Psoas muscle (tissue), 8 donors: Measurements from ENCODE around the gene TBC1D22A. TPM values are rescaled to one million over a fixed set of nuclear protein-coding genes. Genes with fewer than 3 reads are reported as not detected.

Source experiments
- ATAC-seq, 4 donors: fragments of 200-7000 bp; cut with Tn5 transposase; one replicate each; pipeline ENCODE4 v1.9.1; 2020; ENCODE audit warnings: moderate library complexity in 3 of 4, mild to moderate bottlenecking in 2 of 4
- DNase-seq, 2 donors: peaks; one replicate each; pipeline ENCODE4 v3.0.0-alpha.2; 2020
- H3K27ac ChIP-seq: fragments of 200-600 bp; one replicate; pipeline ENCODE4 v1.8.0; 2022
- H3K27me3 ChIP-seq, 3 donors: fragments of 200-600 bp in 1 of 3; one replicate each; pipeline versions ENCODE4 v1.6.1 to v1.8.0; 2013 to 2022; ENCODE audit warnings: low read length in 2 of 3, mild to moderate bottlenecking in 2 of 3, moderate library complexity in 1 of 3; ENCODE audit not compliant: insufficient read depth in 3 of 3
- H3K36me3 ChIP-seq, 2 donors: fragments of 200-600 bp in 1 of 2; one replicate each; pipeline versions ENCODE4 v1.6.1 to v1.8.0; 2013 to 2022; ENCODE audit warnings: low read depth in 1 of 2, mild to moderate bottlenecking in 1 of 2, moderate library complexity in 1 of 2; ENCODE audit not compliant: insufficient read depth in 1 of 2
- H3K4me1 ChIP-seq: fragments of 200-600 bp; one replicate; pipeline ENCODE4 v1.8.0; 2022
- H3K4me3 ChIP-seq: fragments of 200-600 bp; one replicate; pipeline ENCODE4 v1.8.0; 2022; ENCODE audit warnings: mild to moderate bottlenecking
- H3K9me3 ChIP-seq: fragments of 200-600 bp; one replicate; pipeline ENCODE4 v1.8.0; 2022
- WGBS, 3 donors: extraction: QIAGEN DNeasy Blood & Tissue Kit; methylation state at CpG; one replicate each; pipeline versions ENCODE4 v1.1.6 to v1.1.7; 2013; 5-methylcytosine and 5-hydroxymethylcytosine counted together
- intact Hi-C, 2 donors: fragments of 100-400 bp; cut with DNase I; formaldehyde crosslinking; loops; one replicate each; pipeline versions ENCODE4 v1.11.0 to v1.14.2; 2022
- polyA plus RNA-seq, 3 donors: library from polyadenylated mRNA; stranded (reverse); fragments of 200-250 nt; gene quantifications; one replicate each; pipeline ENCODE4 v1.2.3, GENCODE V29; 2013
- total RNA-seq, 4 donors: library from RNA; stranded (reverse); fragmentation: NEBNext Ultra II Directional in 2 of 4; extraction: Animal tissue kit (Norgen Biotek cat#: 25700) in 2 of 4; gene quantifications; one replicate each; pipeline versions ENCODE4 v1.2.1 to v1.2.4, GENCODE V29; 2021 to 2023
- TF ChIP-seq, protein P1 (sequence below): fragments of 200-600 bp; IDR thresholded peaks from one replicate; pipeline ENCODE4 v1.8.0; 2022; ENCODE audit warnings: antibody characterized with exemption
- donor health status: healthy with polysubstance abuse.
- donor health status: DM: no; HTN: no; CAD: no; lungs with moderate emphysema.
- donor health status: Bipolar disorder and iron deficiency.
- donor health status: healthy.
- donor health status: DM: yes; HTN: yes; CAD: no.
- donor health status: DM: no; HTN: no; CAD: no.
- donor health status: DM: no; HTN: no; CAD: no.
- donor health status: DM: yes; HTN: yes; CAD: no.

Gene TBC1D22A
- total and polyA plus RNA-seq, 7 donors = 11.7 to 25.0 (median 18.9) TPM

DNA sequence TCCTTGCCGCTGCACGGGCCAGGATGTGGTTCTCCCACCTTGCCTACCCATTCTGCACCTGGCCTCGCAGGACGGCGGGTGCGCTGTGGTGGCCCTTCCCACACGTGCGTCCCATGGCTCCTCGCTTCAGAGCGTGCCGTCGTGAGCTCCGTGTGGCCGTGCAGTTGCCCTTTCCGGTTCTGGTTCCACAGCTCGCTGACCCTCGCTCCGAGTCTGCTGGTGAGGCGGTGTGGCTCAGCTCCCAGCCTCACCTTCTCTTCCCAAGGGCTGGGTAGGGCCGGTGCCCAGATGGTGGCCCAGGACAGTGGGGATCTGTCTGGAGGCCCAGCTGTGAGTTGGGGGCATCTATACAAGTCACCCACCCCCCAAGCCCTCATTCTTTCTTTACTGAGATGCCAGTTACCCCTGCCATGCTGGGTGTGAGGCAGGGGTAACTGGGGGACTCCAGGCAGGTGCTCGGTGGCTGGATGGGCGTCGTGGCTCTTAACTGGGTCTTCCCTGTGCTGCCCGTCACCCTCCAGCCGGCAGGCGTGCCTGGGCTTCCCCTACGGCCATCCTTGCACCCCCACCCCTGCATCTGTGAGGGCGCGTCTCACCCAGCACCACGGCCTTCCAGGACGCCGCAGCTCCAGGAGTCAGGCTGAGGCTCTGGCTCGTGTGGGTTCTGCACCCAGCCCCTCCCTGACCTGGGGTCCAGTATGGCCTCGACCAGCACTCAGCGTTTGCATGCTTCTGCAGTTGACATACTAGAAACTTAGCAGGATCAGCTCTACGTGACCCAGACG, 395.2 kb downstream of the TBC1D22A start:
- no peak overlapping the region for H3K27ac ChIP-seq
- no peaks in the 10 kb centered on the region for H3K9me3 ChIP-seq
- no peak overlapping the region for H3K4me3 ChIP-seq
- peak; percentile 5 to 28 for DNase-seq
- TF ChIP-seq, protein P1, sequence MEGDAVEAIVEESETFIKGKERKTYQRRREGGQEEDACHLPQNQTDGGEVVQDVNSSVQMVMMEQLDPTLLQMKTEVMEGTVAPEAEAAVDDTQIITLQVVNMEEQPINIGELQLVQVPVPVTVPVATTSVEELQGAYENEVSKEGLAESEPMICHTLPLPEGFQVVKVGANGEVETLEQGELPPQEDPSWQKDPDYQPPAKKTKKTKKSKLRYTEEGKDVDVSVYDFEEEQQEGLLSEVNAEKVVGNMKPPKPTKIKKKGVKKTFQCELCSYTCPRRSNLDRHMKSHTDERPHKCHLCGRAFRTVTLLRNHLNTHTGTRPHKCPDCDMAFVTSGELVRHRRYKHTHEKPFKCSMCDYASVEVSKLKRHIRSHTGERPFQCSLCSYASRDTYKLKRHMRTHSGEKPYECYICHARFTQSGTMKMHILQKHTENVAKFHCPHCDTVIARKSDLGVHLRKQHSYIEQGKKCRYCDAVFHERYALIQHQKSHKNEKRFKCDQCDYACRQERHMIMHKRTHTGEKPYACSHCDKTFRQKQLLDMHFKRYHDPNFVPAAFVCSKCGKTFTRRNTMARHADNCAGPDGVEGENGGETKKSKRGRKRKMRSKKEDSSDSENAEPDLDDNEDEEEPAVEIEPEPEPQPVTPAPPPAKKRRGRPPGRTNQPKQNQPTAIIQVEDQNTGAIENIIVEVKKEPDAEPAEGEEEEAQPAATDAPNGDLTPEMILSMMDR = no peak
- H3K27me3 ChIP-seq = no peaks in the 10 kb centered on the region
- H3K4me1 ChIP-seq = peaks cover 15% of the 10 kb centered on the region
- H3K36me3 ChIP-seq = no peaks in the 10 kb centered on the region
- intact Hi-C loops = no loop called here
- no peak for ATAC-seq
- 95% methylated on average over 37 of the region's 37 CpGs for WGBS, 3 donors

DNA sequence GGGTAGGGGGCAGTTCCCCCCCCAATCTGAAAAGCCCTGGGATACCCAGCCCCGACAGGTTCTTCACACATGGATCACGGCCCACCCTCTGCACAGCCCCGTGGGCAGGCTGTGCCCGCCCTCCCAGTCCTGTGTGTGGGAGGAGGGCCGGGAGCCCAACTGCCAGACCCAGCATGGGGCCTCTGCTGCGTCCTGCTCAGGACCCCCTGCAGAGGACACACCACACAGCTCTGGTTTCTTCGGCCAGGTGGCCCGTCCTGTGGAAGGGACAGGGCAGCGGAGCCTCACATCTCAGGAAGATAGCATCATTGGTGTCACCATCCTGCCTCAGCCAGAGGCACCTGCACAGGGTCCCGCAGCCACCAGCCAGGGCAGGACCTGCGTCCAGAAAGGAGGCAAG, 396.0 kb downstream of the TBC1D22A start:
- ATAC-seq = no peak
- no peaks in the 10 kb centered on the region for H3K27me3 ChIP-seq
- H3K36me3 ChIP-seq = no peaks in the 10 kb centered on the region
- DNase-seq = peak in 1 of 2 donors; percentile 30
- TF ChIP-seq, protein P1 = no peak
- H3K9me3 ChIP-seq = no peaks in the 10 kb centered on the region
- H3K4me1 ChIP-seq = peaks cover 15% of the 10 kb centered on the region
- intact Hi-C loops = no loop called here
- no peak overlapping the region for H3K4me3 ChIP-seq
- WGBS, 3 donors = 88 to 93% (median 90%) methylated on average over 11 of the region's 11 CpGs
- no peak overlapping the region for H3K27ac ChIP-seq

DNA sequence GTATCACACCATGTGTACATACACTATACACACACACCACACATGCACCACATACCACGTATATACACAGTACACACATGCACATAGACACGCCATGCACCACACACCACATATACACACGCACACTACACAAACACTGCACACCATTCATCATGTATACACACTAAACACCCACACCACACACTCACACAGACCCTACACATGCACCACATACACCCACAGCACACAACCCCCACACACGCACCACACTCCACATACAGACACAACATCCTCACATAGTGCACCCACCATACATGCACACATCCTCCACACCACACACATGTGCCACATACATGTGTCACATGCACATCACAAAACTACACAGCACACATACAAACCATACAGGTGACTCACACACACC, 397.1 kb downstream of the TBC1D22A start:
- TF ChIP-seq, protein P1 = no peak
- DNase-seq = no peak
- WGBS, 3 donors = 97 to 99% (median 98%) methylated on average over 4 of the region's 4 CpGs

DNA sequence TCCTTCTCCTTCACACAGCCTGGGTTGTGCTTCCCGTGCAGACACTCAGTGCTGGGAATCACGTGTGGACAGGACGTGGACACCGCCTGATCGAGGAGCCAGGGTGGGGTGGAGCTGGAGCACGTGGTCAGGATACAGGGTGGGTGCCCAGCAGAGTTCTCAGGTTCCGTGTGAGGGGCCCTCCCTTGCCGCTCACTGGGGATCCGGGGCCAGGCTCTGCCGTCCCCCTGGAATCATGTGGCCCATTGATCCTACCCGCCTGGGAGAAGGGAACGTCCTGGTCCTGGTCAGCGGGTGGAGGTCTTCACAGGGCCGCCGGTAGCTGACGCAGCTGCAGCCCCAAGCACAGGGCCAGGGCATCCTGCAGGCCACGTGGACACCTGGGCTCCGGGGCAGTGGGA, 397.7 kb downstream of the TBC1D22A start:
- TF ChIP-seq, protein P1 = no peak
- Histone ChIP-seq H3K4me1 (peaks cover 10% of the 10 kb centered on the region), H3K27ac (no peak overlapping the region), H3K27me3 (no peaks in the 10 kb centered on the region), H3K4me3 (no peak overlapping the region), H3K9me3 (no peaks in the 10 kb centered on the region), H3K36me3 (no peaks in the 10 kb centered on the region)
- ATAC-seq = no peak
- intact Hi-C loops = no loop called here
- WGBS, 3 donors = 91 to 95% (median 93%) methylated on average over 18 of the region's 18 CpGs
- peak in 1 of 2 donors; percentile 42 for DNase-seq

More for the DNA sequence above, 397.1 kb downstream of the TBC1D22A start:
- Histone ChIP-seq H3K4me3 (no peak overlapping the region), H3K27me3 (no peaks in the 10 kb centered on the region), H3K36me3 (no peaks in the 10 kb centered on the region), H3K9me3 (no peaks in the 10 kb centered on the region), H3K4me1 (peaks cover 15% of the 10 kb centered on the region), H3K27ac (no peak overlapping the region)
- no peak for ATAC-seq
- intact Hi-C loops = no loop called here
